Peyer's patch (tissue), 4 donors: Measurements from ENCODE around the gene TOMT.

Experiments
- CTCF ChIP-seq, 6 experiments: fragments of 450-650 bp in 4 of 6; fragments of 200-600 bp in 2 of 6; sonication (generic) in 1 of 6; IDR thresholded peaks; one replicate each; pipeline ENCODE4 v1.5.1; 2017 to 2019; ENCODE audit warnings: antibody characterized with exemption in 6 of 6, mild to moderate bottlenecking in 3 of 6, moderate library complexity in 1 of 6
- POLR2A ChIP-seq, 2 donors: fragments of 450-650 bp; IDR thresholded peaks; one replicate each; pipeline ENCODE4 v1.5.1; 2017; ENCODE audit warnings: antibody characterized with exemption in 2 of 2, mild to moderate bottlenecking in 2 of 2, moderate library complexity in 2 of 2

DNA sequence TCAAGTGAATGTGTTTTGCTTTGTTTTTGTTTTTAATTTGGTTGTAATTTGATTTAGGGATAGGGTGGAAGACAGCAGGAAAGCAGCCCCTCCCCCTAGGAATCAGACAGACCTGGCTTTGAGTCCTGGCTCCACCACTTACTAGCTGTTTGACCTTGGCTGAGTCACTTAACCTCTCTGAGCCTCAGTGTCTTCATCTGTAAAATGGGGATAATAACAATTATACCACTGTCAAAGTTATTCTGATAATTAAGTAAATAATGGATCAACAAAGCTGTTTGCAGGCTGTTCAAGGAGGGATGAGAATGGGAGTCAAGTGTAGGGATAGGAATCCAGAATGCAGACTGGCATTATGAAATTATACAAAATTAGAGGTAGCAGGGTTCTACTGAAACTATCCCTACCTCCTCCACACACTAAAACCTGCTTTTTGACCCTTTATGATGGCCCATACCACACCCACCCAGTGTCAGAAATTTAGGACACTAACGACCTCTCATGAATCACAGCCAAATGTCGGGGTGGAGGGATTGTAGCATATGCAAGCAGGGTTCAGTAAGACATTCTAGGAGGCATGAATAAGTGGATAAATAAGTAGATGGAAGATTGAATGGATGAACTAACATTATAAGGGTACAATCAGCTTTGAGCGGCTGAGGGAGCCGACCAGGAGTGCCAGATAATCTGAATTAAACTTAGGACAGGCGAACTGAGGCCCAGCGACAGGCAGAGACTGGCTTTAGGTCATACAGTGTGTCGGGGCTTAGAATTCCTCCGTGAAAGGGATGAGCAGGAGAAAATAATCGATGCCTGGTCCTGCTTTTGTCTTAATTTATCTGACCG lies 5.8 kb downstream of the TOMT start:
- no peak for TF ChIP-seq CTCF (IDR thresholded peaks at IDR 0.05)
- TF ChIP-seq POLR2A (IDR thresholded peaks at IDR 0.05) = no peak
